ENCODE results near the gene EYA2. TPM values are rescaled to one million over a fixed set of nuclear protein-coding genes. Genes with fewer than 3 reads are reported as not detected.

The EYA2 gene
- total and polyA plus RNA-seq, 7 donors, result 1.2 to 11.8 (median 3.3) TPM

- 66 to 81% methylated on average over 3 of the region's 3 CpGs for WGBS, 2 donors
- TF ChIP-seq POLR2A (IDR thresholded peaks at IDR 0.05) (no peak), EP300 (IDR thresholded peaks at IDR 0.05) (no peak), CTCF (IDR thresholded peaks at IDR 0.05) (no peak), POLR2AphosphoS5 (IDR thresholded peaks at IDR 0.05) (no peak)
- H3K4me1 ChIP-seq, result no peaks in the 10 kb centered on the region
- no peaks in the 10 kb centered on the region for H3K9me3 ChIP-seq
- no peak for DNase-seq
- intact Hi-C loops (cut with DNase I), result no loop called here
- H3K36me3 ChIP-seq, result no peaks in the 10 kb centered on the region
- no peaks in the 10 kb centered on the region for H3K27me3 ChIP-seq
- no peak overlapping the region for H3K4me3 ChIP-seq
- H3K27ac ChIP-seq, result no peak overlapping the region
These were observed 283.6 kb downstream of the EYA2 start for GRCh38 chr20:47178277-47178676.

GRCh38 chr20:47178851-47179250 lies 284.2 kb downstream of the EYA2 start:
- intact Hi-C loops (cut with DNase I), result no loop called here
- TF ChIP-seq POLR2A (IDR thresholded peaks at IDR 0.05), result no peak
- TF ChIP-seq EP300 (IDR thresholded peaks at IDR 0.05), result no peak
- no peak for TF ChIP-seq POLR2AphosphoS5 (IDR thresholded peaks at IDR 0.05)
- no peak for TF ChIP-seq CTCF (IDR thresholded peaks at IDR 0.05)
- 83 to 95% methylated on average over 1 of the region's 1 CpG for WGBS, 2 donors

GRCh38 chr20:47179267-47179666 lies 284.6 kb downstream of the EYA2 start:
- Histone ChIP-seq H3K27ac (no peak overlapping the region), H3K4me3 (no peak overlapping the region), H3K27me3 (no peaks in the 10 kb centered on the region), H3K9me3 (no peaks in the 10 kb centered on the region), H3K4me1 (no peaks in the 10 kb centered on the region), H3K36me3 (no peaks in the 10 kb centered on the region)
- DNase-seq, result no peak
- TF ChIP-seq CTCF (IDR thresholded peaks at IDR 0.05) (no peak), POLR2A (IDR thresholded peaks at IDR 0.05) (no peak), EP300 (IDR thresholded peaks at IDR 0.05) (no peak), POLR2AphosphoS5 (IDR thresholded peaks at IDR 0.05) (no peak)
- intact Hi-C loops (cut with DNase I), result no loop called here

More at GRCh38 chr20:47178851-47179250, 284.2 kb downstream of the EYA2 start:
- Histone ChIP-seq H3K4me3 (no peak overlapping the region), H3K27me3 (no peaks in the 10 kb centered on the region), H3K9me3 (no peaks in the 10 kb centered on the region), H3K27ac (no peak overlapping the region), H3K36me3 (no peaks in the 10 kb centered on the region), H3K4me1 (no peaks in the 10 kb centered on the region)
- no peak for DNase-seq

- Histone ChIP-seq H3K9me3 (no peaks in the 10 kb centered on the region), H3K4me3 (no peak overlapping the region), H3K27me3 (no peaks in the 10 kb centered on the region), H3K27ac (no peak overlapping the region), H3K36me3 (no peaks in the 10 kb centered on the region), H3K4me1 (no peaks in the 10 kb centered on the region)
- WGBS, 2 donors, result 78% methylated on average over 5 of the region's 5 CpGs
- no peak for DNase-seq
- intact Hi-C loops (cut with DNase I), result no loop called here
- TF ChIP-seq POLR2AphosphoS5 (IDR thresholded peaks at IDR 0.05) (no peak), CTCF (IDR thresholded peaks at IDR 0.05) (no peak), EP300 (IDR thresholded peaks at IDR 0.05) (no peak), POLR2A (IDR thresholded peaks at IDR 0.05) (no peak)
These were observed 286.6 kb downstream of the EYA2 start for GRCh38 chr20:47181056-47181862.

- intact Hi-C loops (cut with DNase I), result no loop called here
These were observed 288.7 kb downstream of the EYA2 start for GRCh38 chr20:47183367-47183766.

More at GRCh38 chr20:47183367-47183766, 288.7 kb downstream of the EYA2 start:
- no peak overlapping the region for H3K4me3 ChIP-seq
- DNase-seq, result no peak
- no peak for TF ChIP-seq POLR2A (IDR thresholded peaks at IDR 0.05)
- no peak for TF ChIP-seq POLR2AphosphoS5 (IDR thresholded peaks at IDR 0.05)
- no peak for TF ChIP-seq EP300 (IDR thresholded peaks at IDR 0.05)
- TF ChIP-seq CTCF (IDR thresholded peaks at IDR 0.05), result no peak
- H3K4me1 ChIP-seq, result no peaks in the 10 kb centered on the region
- H3K36me3 ChIP-seq, result no peaks in the 10 kb centered on the region
- H3K9me3 ChIP-seq, result no peaks in the 10 kb centered on the region
- H3K27ac ChIP-seq, result no peak overlapping the region
- 74 to 81% methylated on average over 9 of the region's 9 CpGs for WGBS, 2 donors
- H3K27me3 ChIP-seq, result no peaks in the 10 kb centered on the region

Data from sigmoid colon (tissue), 7 donors.